Type B pancreatic cell (in vitro differentiated cells): ENCODE measurements around the gene CTDP1. TPM values are rescaled to one million over a fixed set of nuclear protein-coding genes. Genes with fewer than 3 reads are reported as not detected.

ENCODE experiments used
- DNase-seq: peaks from one replicate; pipeline ENCODE4 v3.0.0; 2021; ENCODE audit warnings: mixed read lengths; ENCODE audit not compliant: unreplicated experiment; ENCODE audit errors: extremely low spot score
- H3K27ac Mint-ChIP-seq: 2 replicates; pipeline ENCODE4 v1.8.0; 2021; ENCODE audit warnings: mild to moderate bottlenecking, mixed read lengths
- H3K27me3 Mint-ChIP-seq: 2 replicates; pipeline ENCODE4 v1.8.0; 2021; ENCODE audit warnings: mixed read lengths
- H3K36me3 Mint-ChIP-seq: 2 replicates; pipeline ENCODE4 v1.8.0; 2021; ENCODE audit warnings: mixed read lengths
- H3K4me1 Mint-ChIP-seq: one replicate; pipeline ENCODE4 v1.8.0; 2021; ENCODE audit warnings: mixed read lengths; ENCODE audit not compliant: unreplicated experiment
- H3K4me3 Mint-ChIP-seq: 2 replicates; pipeline ENCODE4 v1.8.0; 2021; ENCODE audit warnings: mild to moderate bottlenecking, mixed read lengths
- H3K9me3 Mint-ChIP-seq: 2 replicates; pipeline ENCODE4 v1.8.0; 2021; ENCODE audit warnings: mixed read lengths
- CTCF ChIP-seq: fragments of 200-600 bp; sonication (generic); conservative IDR thresholded peaks from 2 replicates; pipeline ENCODE4 v1.5.0; 2021; ENCODE audit warnings: antibody characterized with exemption, mild to moderate bottlenecking
- total RNA-seq: library from RNA; stranded (reverse); gene quantifications from 2 replicates; pipeline ENCODE4 v1.2.1, GENCODE V29; 2021; ENCODE audit warnings: low replicate concordance

Gene CTDP1
- total RNA-seq, 1 donor from 2014 or later = 21.1 TPM

GRCh38 chr18:79702906-79703305 lies 23.3 kb downstream of the CTDP1 start:
- H3K4me1 Mint-ChIP-seq = no peaks in the 10 kb centered on the region

GRCh38 chr18:79704631-79705030 lies 25.0 kb downstream of the CTDP1 start:
- Mint-ChIP-seq H3K36me3 (peaks cover 22% of the 10 kb centered on the region), H3K27me3 (no peaks in the 10 kb centered on the region), H3K27ac (no peak overlapping the region), H3K4me3 (no peak overlapping the region), H3K4me1 (no peaks in the 10 kb centered on the region), H3K9me3 (no peaks in the 10 kb centered on the region)
- DNase-seq = no peak
- TF ChIP-seq CTCF = no peak

More at GRCh38 chr18:79702906-79703305, 23.3 kb downstream of the CTDP1 start:
- no peaks in the 10 kb centered on the region for H3K9me3 Mint-ChIP-seq
- no peak for TF ChIP-seq CTCF
- H3K4me3 Mint-ChIP-seq = no peak overlapping the region
- H3K27me3 Mint-ChIP-seq = no peaks in the 10 kb centered on the region
- H3K36me3 Mint-ChIP-seq = peaks cover 17% of the 10 kb centered on the region
- DNase-seq = no peak
- no peak overlapping the region for H3K27ac Mint-ChIP-seq

GRCh38 chr18:79705272-79705671 lies 25.7 kb downstream of the CTDP1 start:
- H3K27me3 Mint-ChIP-seq = no peaks in the 10 kb centered on the region
- no peaks in the 10 kb centered on the region for H3K4me1 Mint-ChIP-seq
- H3K36me3 Mint-ChIP-seq = peaks cover 16% of the 10 kb centered on the region
- TF ChIP-seq CTCF = no peak
- no peak overlapping the region for H3K27ac Mint-ChIP-seq
- no peak overlapping the region for H3K4me3 Mint-ChIP-seq
- no peaks in the 10 kb centered on the region for H3K9me3 Mint-ChIP-seq
- no peak for DNase-seq

GRCh38 chr18:79706006-79706405 lies 26.4 kb downstream of the CTDP1 start:
- TF ChIP-seq CTCF = no peak
- no peak overlapping the region for H3K4me3 Mint-ChIP-seq
- DNase-seq = no peak

GRCh38 chr18:79706658-79707057 lies 27.1 kb downstream of the CTDP1 start:
- Mint-ChIP-seq H3K27me3 (no peaks in the 10 kb centered on the region), H3K9me3 (no peaks in the 10 kb centered on the region), H3K36me3 (peaks cover 14% of the 10 kb centered on the region), H3K27ac (no peak overlapping the region), H3K4me3 (no peak overlapping the region), H3K4me1 (no peaks in the 10 kb centered on the region)
- no peak for DNase-seq
- TF ChIP-seq CTCF = no peak

More at GRCh38 chr18:79706006-79706405, 26.4 kb downstream of the CTDP1 start:
- Mint-ChIP-seq H3K27me3 (no peaks in the 10 kb centered on the region), H3K4me1 (no peaks in the 10 kb centered on the region), H3K9me3 (no peaks in the 10 kb centered on the region), H3K27ac (no peak overlapping the region), H3K36me3 (peaks cover 16% of the 10 kb centered on the region)

- no peak for DNase-seq
- Mint-ChIP-seq H3K36me3 (peaks cover 11% of the 10 kb centered on the region), H3K9me3 (no peaks in the 10 kb centered on the region), H3K27ac (no peak overlapping the region), H3K4me1 (no peaks in the 10 kb centered on the region), H3K27me3 (no peaks in the 10 kb centered on the region), H3K4me3 (no peak overlapping the region)
- TF ChIP-seq CTCF = no peak
Observed at GRCh38 chr18:79707239-79707638, 27.6 kb downstream of the CTDP1 start.
